ENCODE data around the gene PHLDB3.

- TF ChIP-seq CTCF (IDR thresholded peaks at IDR 0.05) (no peak), POLR2A (IDR thresholded peaks at IDR 0.05) (no peak)
Measured at GRCh38 chr19:43437712-43438111, 66.8 kb downstream of the PHLDB3 start.

Data from esophagus squamous epithelium (tissue), 4 donors.